Middle frontal gyrus (tissue), 1 donor: ENCODE results near the gene C5orf52.
"Not testable (repeated sequence)": the region's sequence is repeated elsewhere in the genome, so short reads cannot be mapped to it uniquely, and the experiment has no call there.

ENCODE experiments used
- DNase-seq: peaks from one replicate; pipeline ENCODE4 v3.0.0-alpha.2; 2015; ENCODE audit warnings: low spot score; ENCODE audit errors: extremely low spot score

Gene C5orf52

DNA sequence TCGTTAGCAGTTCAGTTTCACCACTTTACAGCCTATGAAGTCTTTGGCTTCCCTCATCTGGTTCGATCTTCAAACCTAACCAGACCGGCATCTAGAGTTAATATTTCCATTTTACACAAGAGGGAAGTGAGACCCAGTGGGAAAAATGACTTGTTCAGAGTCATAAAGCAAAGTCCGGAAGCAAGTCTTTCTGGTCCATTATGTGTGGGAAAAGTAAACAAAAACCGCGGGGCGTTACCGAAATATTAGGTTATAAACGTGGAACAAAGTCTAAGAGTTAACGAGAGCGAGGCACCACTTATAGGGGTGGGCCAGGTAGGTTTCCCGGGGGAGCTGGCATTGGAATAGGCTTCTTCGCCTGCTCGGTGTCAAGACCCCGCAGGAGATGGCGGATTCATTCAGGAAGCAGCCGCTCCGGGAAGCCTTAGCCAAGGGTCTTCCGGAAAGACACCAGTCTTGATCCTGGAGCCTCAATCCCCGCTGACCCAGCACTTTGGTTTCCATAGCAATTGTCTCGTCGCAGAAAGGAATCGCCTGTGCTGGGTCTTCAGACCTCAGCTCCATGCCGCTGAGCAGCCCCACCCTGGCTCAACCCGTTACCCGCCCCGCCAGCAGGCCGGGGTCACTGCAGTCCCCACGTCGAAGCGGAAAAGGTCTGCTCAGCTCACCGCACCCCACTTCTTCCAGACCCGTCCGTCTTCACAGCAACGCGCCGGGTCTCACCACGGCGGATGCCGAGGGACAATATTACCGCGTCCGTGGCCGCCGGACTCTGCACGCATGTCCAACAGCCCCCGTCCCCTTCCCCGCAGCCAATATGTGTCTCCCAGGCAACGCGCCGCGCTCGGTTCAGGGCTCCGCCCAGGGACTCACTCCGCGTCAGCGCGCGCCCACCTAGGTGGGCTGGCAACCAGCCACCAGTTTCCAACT, at the start of gene C5orf52:
Gene C5orf52, plus strand, starts transcription at position 872 of the 930 bp plus-strand sequence. CDS start 82 bp downstream, outside the sequence.
- DNase-seq = no peak

- no peak for DNase-seq
Observed at GRCh38 chr5:157624144-157624543, 47.2 kb upstream of the C5orf52 start.

GRCh38 chr5:157626831-157627230, 44.5 kb upstream of the C5orf52 start:
- no peak for DNase-seq

- no peak for DNase-seq
Observed at GRCh38 chr5:157630341-157630740, 41.0 kb upstream of the C5orf52 start.

DNA sequence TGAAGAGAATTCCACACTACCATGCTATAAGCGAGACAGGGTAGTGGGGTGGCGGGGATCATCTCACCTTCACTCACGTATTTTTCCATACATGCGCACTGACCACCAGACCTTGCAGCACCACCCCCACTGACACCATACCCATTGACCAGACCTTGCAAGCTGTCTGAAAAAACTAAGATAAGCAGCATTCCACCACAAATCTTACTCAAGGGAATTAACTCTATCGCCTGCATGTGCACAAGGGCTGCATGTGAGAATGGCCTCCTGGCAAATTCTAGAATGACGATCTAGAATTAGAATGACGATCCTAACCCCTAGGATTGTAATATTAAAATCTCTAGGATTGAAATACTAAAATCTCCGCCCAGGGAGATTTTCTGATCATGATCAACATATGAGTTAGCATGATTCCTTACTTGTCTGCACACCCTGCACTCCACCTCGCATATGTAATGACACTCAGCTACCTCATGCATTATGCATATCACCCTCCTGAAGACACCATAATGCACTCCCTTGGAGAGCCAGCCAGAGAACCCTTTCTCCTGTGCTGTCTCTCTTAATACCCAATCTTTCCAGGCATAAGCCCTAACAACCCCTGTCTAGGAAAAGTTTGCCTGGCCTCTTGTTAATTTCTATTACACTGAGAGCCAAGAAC, 30.8 kb upstream of the C5orf52 start:
- DNase-seq = no peak

DNA sequence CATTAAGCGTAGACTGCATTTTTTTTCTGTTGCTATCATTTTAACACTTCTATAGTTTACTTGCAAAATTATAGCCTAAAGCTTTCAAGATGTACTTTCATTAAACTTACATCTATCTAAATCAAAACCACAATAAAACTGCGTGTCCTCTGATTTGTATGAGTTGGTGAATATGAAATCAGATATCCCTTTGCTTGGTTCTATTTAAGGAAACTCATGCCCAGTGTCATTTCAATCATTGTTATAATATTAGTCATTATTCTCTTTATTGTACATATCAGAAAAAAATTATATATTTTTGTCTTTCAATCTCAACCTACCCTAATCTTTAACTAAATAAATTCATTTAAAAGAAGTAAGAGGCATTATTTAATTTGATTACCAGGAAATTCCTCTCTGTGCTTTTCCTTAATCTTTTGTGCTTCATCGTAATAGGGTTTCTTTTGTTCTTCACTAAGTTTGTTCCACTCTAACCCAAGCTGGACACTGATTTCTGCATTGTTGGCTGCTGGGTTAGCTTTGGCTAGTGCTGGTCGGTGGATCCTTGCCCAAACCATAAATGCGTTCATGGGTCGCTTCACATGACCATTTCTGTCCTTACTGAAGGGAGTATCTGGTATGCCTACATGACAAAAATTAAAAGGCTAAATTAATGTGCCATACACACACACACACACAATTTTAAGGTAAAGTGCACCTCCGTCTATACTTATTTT, 22.9 kb upstream of the C5orf52 start:
- no peak for DNase-seq

- no peak for DNase-seq
Observed at GRCh38 chr5:157649101-157649500, 22.2 kb upstream of the C5orf52 start.

- DNase-seq = no peak
Observed at GRCh38 chr5:157650991-157651611, 20.2 kb upstream of the C5orf52 start.

DNA sequence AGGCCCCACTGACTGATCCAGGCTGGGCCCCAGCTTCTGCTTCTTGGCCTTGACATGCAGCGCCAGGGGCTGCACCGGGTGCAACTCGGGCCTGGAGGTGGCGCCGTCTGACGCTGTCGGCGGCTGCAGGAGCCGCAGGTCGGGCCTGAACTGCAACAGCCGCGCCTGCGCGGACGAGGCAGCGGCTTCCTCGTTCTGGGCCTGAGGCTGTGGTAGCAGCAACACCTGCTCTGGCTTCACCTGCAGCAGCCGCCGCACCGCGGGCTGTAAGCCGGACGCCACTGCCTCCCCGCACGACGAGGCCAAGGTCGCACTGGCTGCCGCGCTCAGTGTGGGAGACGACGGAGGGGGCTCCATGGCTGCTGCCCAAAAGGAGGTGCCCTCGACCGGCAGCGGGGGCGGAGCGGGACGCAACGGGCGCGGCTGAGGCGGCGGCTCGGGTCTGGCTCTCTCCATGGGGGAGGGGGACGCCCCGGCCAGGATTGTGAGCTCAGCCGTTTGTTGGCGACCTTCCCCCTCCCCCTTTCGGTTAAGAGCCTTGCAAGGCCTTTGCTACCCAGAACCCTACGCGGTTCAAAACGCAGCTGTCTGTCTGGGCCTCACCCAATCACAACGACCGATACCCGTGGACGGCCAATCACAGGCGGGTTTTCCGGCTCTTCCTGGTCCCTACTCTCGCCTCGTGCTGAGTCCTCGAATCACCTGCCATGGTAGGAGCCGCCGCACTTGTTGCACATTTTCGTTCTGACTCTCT, 19.5 kb upstream of the C5orf52 start:
- DNase-seq = no peak

GRCh38 chr5:157652377-157652692, 19.0 kb upstream of the C5orf52 start, which contains the start of gene SOX30:
Gene SOX30, minus strand, starts transcription at chr5:157652438. Its CDS starts 360 bp downstream, at chr5:157652078.
- no peak for DNase-seq

DNA sequence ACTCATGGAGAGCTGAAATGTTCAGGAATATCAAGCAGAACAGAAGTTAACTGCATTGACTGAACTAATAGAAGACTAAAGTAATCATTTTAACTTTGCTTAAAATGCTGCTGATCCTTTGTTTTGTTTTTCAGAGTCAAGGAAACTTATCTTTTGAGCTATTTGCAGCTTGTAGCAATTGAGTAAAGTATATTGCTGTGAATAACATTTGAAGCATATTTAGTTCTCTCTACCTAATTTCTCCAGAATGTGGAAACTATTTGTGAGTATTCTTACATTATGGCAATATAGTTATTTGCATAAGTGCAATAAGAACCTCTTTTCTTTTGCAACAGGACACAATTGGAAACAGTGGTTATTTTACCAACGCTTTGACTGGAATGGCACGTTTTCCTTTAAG, 13.8 kb upstream of the C5orf52 start:
- DNase-seq = no peak

DNA sequence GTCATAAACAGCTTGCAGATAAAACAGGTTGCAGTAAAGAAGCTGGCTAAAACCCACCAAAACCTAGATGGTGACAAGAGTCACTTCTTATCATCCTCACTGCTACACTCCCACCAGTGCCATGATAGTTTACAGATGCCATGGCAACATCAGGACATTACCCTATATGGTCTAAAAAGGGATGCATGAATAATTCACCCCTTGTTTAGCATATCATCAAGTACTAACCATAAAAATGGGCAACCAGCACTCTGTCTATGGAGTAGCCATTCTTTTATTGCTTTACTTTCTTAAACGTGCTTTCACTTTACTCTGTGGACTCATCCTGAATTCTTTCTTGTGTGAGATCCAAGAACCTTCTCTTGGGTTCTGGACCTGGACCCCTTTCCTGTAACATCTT, 12.4 kb upstream of the C5orf52 start:
- no peak for DNase-seq

- DNase-seq = no peak
Observed at GRCh38 chr5:157659868-157660660, 11.3 kb upstream of the C5orf52 start.

DNA sequence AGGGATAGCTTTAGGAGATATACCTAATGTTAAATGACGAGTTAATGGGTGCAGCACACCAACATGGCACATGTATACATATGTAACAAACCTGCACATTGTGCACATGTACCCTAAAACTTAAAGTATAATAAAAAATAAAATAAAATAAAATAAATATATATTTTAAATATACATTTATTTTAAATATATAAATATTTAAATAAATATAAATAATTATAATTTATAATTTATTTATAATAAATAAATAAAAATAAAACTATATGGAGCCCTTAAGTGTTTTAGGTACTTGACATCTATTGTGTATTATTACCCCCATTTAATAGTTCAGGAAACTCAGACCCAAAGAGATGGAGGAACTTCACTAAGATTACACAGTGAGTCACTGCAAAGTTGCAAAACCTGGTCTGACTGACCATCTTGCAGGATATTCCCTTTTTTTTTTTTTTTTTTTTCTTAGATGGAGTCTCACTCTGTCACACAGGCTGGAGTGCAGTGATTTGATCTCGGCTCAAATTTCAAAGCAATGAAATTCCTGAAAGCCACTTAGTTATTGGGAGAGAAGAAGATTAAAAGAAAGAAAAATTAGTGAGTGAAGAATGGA, 5.8 kb upstream of the C5orf52 start:
- no peak for DNase-seq

DNA sequence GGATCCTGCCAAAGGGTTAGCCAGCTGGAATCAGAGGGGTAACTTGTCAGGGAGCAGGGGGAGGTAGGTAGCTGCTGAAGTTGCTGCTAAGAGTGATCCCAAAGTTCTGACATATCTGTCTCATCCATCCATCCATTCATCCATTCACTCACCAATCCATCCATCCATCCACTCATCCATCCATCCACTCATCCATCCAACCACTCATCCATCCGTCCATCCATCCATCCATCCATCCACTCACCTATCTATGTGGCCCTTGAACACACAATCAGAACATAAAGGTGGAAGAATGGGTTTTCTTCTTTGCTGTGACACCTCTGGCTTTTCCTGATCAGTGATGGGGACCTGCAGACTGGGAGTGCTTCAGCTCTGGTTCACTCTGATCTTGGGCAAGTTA, 3.0 kb upstream of the C5orf52 start:
- no peak for DNase-seq

GRCh38 chr5:157669701-157670097, 1.6 kb upstream of the C5orf52 start:
- DNase-seq = no peak

DNA sequence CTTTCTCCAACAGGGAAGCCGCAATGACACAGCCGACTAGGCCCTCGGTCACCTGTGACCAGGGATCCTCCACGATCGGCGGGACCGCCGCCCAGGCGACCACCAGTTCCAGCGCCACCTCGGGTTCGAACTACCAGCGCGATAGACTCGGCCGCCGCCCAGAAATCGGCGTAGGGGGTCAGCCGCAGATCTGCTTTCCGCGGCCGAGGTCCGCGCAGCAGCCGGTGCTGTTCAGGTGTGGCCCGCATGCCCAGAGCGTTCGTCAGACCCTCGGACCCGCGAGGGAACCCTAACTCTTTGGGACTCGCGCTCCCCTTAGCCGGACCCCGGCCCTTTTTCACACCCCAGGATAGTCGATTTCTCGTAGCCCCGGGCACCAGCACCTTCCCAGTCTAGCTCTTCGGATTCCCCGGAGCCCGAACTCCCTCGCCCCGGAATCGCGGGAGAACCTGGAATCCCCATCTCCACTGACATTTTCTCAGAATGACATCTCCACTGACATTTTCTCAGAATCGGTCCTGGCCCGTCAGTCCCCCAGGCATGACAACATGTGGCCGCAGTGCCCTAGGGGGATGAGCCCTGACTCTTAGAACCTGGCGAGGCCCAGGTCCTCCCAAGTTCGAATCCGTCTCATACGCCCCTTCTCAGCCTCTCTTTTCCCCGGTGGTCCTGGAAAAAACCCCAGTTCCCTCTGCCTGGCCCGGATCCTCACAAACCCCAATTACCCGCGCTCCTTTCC, 428 bp downstream of the C5orf52 start:
- DNase-seq = no peak

GRCh38 chr5:157672976-157673375, 1.6 kb downstream of the C5orf52 start:
- no peak for DNase-seq

GRCh38 chr5:157674351-157674750, 3.0 kb downstream of the C5orf52 start:
- not testable (repeated sequence) for DNase-seq
